ENCODE results near the gene MCM7.

MCM7 gene

GRCh38 chr7:100065452-100066186 is 35.6 kb downstream of the MCM7 start:
- DNase-seq: no peak

- DNase-seq: no peak
Measured at GRCh38 chr7:100064162-100064561, 37.0 kb downstream of the MCM7 start.

- no peak for DNase-seq
Measured at GRCh38 chr7:100063376-100063775, 37.8 kb downstream of the MCM7 start.

GRCh38 chr7:100061518-100062193 is 39.5 kb downstream of the MCM7 start:
- no peak for DNase-seq

GRCh38 chr7:100059251-100059739 is 41.9 kb downstream of the MCM7 start:
- no peak for DNase-seq

DNA sequence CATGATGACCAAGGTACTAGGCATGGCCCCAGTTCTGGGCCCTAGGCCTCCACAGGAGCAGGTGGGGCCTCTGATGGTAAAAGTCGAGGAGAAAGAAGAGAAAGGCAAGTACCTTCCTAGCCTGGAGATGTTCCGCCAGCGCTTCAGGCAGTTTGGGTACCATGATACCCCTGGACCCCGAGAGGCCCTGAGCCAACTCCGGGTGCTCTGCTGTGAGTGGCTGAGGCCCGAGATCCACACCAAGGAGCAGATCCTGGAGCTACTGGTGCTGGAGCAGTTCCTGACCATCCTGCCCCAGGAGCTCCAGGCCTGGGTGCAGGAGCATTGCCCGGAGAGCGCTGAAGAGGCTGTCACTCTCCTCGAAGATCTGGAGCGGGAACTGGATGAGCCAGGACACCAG is 44.2 kb downstream of the MCM7 start:
- no peak for DNase-seq

DNA sequence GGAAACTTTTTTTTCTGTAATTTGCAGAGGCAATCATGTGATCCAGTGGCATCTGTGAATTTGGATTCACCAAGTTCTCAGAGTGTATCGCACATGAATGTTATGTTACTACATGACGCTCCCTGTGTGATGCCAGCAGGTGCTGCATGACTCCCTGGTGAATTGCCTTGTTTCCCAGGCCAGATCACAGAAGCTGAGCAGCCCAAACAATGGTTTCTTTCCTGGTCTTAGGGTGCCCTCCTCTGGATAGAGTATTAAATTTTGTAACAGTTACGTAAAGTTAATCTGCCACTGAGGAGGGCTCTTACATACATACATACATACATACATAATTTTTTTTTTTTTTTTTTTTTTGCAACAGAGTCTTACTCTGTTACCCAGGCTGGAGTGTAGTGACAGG is 48.0 kb downstream of the MCM7 start:
- DNase-seq: peak; percentile 57

GRCh38 chr7:100051611-100052010 is 49.6 kb downstream of the MCM7 start:
- DNase-seq: no peak

GRCh38 chr7:100049441-100050291 is 51.5 kb downstream of the MCM7 start, which contains the start of gene ZSCAN21:
TSS of gene ZSCAN21 (plus strand) at chr7:100049774. CDS start at chr7:100057007, 7,233 bp downstream.
- DNase-seq: peak; percentile 81

DNA sequence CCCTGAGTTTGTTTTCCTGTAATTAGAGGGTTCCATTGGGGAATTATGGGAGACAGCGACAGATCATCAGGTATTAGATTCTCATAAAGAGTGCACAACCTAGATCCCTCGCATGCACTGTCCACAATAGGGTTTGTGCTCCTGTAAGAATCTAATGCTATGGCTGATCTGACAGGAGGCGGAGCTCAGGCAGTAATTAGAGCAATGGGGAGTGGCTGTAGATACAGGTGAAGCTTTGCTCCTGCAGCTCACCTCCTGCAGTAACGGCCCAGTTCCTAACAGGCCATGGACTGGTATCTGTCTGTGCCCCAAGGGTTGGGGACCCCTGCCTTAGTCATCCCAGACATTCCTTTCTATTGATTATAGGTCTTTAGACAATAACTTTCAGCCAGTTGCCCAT is 52.5 kb downstream of the MCM7 start:
- no peak for DNase-seq

- DNase-seq: no peak
Measured at GRCh38 chr7:100044718-100045117, 56.5 kb downstream of the MCM7 start.
